GM23248 (cell line): Measurements from ENCODE around the gene SOX6.

Source experiments
- EZH2 ChIP-seq: fragments of 200-600 bp; sonication (generic); IDR thresholded peaks from 2 replicates; pipeline ENCODE4 v1.6.1; 2018; ENCODE audit warnings: antibody characterized with exemption, mild to moderate bottlenecking; ENCODE audit not compliant: insufficient read depth, poor library complexity, severe bottlenecking
- EZH2phosphoT487 ChIP-seq: fragments of 200-600 bp; sonication (generic); IDR thresholded peaks from 2 replicates; pipeline ENCODE4 v1.6.1; 2018; ENCODE audit warnings: antibody characterized with exemption, moderate library complexity, mild to moderate bottlenecking, low read depth; ENCODE audit not compliant: insufficient read depth

GRCh38 chr11:16149476-16149875 is 206.9 kb downstream of the SOX6 start:
- TF ChIP-seq EZH2 (no peak), EZH2phosphoT487 (no peak)
